Islet precursor cell (in vitro differentiated cells): Measurements from ENCODE around the gene XAGE2.
"Not testable (repeated sequence)": the region's sequence is repeated elsewhere in the genome, so short reads cannot be mapped to it uniquely, and the experiment has no call there.

ENCODE experiments used
- DNase-seq: peaks from one replicate; pipeline ENCODE4 v3.0.0-alpha.2; 2018

Gene XAGE2, protein sequence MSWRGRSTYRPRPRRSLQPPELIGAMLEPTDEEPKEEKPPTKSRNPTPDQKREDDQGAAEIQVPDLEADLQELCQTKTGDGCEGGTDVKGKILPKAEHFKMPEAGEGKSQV

DNA sequence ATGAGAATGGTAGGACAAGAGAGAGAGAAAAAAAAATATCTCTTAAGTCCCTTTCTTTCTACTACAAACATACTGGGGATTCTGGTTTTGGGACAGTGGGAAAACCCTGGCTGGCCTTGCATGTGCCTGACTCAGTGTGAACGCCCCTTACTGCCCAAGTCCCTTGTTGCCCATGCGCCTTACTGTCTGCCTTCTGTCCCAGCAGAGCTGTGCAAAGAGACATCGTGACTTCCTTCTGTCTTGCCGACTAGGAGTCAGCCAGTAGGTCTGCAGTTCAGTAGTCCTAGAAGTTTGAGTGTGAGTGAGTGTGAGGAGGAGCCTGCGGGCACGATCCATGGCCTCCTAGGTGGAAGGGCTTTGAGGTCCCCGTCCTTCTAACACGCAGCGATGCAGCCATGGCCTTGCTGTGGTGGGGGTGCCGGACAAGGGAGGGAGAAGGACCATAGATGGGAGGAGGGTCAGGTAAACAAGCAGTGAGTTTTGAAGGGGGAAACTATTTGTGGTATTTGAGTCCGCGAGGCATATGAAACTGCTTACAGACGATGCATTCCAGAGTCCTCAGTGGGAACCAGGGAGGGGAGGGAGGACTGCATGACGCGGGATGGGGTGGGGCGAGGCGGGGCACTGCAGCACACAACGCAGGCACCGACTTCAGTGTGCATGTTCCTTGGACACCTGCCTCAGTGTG lies at the start of gene XAGE2:
TSS of gene XAGE2 (plus strand) at position 654 of the 688 bp plus-strand sequence. CDS start 994 bp downstream, outside the sequence.
- DNase-seq: peak; percentile 55

DNA sequence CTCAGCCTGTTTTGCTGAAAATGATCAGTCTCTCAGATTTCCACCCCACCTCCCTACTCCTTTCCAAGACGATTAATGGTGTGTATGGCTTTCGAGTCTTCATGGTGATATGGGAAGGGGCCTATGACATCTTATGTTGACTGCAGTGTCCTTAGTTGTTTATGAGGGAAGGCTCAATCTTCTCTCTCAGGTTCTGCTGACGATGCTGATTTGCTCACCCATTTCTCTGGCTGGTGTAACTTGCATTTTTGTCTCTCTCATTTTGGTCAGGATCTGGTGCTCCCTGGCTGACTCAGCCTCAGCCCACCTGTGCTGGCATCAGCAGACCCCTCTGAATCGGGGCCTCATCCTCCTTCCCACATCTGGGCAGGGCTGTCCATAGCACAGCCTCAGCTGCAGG lies 31.4 kb upstream of the XAGE2 start:
- DNase-seq: no peak

DNA sequence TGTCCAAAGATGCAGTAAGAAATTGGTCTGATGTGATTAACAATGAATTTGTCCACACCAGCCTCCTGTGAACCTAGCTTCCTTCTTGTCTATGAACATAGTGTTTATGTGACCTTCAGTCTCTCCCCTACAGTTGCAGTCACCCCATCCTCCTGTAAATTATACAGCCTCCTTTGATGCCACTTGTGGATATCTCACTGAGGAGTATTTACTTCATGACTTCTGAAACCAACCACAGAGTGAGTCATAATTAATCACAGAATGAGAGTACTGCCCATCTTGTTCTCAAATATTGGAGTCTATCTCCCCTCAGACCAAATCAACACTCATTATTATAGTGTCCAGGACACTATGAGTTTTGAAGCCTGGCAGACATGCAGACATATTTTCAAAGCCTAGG lies 27.3 kb upstream of the XAGE2 start:
- no peak for DNase-seq

DNA sequence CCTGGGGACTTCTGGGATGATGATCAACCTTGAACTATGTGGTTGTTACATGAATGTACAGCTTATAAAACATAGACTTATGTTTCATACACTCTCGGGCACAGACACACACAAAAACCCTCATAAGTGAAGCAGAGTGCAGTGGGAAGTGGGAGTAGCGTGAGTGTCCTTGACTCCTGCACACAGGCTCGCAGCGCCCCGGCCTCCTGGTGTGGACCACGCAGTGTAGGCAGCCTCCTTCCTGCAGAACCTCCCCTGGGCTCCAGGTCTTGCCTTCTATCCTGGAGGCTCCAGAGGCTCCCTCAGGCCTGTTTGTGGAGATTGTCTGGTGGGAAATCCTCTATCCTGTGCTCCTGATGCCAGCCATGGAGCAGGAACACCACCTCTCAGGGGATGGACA lies 25.7 kb upstream of the XAGE2 start:
- not testable (repeated sequence) for DNase-seq

DNA sequence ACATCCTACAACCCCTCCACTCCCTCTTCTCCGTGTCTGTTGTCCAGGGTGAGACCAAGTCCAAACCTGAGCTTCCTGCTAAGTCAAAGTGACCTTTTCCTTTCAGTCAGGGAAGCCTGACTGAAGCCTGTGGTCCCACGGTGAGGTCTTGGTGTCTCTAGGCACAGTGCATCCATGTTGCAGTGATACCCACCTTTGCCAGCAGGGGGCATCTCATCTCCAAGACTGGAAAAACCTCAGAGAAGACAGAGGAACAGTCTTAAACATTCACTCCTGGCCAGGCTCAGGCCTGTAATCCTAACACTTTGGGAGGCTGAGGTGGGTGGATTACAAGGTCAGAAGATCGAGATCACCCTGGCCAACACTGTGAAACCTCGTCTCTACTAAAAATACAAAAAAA lies 23.4 kb upstream of the XAGE2 start:
- DNase-seq: peak; percentile 76

DNA sequence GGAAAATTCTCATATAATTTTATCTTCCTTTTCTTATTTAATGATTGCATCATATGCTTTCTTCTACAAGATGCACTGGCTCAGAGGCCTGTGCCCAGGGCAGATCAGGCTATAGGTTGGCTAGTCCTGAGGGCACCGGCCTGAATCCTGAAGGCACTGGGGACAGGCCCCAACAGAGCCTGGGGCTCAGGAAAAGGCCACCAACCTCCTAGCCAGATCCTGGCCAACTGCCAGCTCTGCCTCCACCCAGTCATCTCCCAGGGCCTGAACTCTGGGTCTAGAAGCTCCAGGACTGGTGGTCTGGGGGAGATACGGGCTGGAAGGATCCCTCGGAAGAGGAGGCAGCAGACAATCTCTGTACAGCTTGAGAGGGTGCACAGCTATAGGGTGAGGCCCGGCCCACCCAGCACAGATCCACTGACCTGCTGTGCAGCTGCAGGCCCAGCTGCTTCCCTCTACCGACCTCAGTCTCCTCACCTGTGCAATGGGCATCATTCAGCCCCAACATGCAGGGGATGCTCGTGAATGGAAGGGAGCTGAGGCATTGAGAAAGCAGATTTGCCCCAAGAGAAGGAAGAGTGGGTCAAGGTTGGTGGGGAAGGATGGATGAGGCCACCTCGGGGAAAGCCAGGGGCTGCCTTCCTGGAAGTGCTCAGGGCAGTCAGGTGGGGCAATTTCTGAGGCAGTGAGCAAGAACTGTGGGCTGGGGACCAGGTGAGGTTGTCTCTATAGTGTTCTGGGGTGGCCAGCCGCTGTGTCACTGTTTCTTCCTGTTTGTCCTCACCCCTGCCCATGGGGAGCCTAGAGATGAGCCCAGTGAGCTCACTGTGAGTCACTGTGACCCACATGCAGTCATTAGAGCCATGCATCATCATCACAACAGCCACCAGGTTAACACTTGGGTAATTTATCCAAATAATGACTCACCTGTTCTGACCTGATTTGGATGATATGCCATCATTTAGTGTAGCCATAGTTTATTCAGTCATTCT lies 22.4 kb upstream of the XAGE2 start:
- no peak for DNase-seq

DNA sequence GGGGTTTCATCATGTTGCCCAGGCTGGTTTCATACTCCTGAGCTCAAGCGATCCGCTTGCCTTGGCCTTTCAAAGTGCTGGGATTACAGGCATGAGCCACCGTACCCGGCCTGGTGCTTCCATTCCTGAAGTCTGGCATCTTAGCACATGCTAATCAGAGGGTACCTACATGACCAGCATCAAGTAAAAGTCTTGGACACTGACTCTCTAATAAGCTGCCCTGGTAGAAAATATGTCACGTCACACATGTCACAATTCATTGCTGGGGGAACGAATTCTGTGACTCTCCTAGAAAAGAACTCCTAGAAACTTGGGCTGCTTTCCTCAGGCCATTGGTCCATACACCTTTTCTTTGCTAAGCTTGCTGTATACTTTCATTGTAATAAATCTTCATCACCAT lies 19.1 kb upstream of the XAGE2 start:
- DNase-seq: no peak

DNA sequence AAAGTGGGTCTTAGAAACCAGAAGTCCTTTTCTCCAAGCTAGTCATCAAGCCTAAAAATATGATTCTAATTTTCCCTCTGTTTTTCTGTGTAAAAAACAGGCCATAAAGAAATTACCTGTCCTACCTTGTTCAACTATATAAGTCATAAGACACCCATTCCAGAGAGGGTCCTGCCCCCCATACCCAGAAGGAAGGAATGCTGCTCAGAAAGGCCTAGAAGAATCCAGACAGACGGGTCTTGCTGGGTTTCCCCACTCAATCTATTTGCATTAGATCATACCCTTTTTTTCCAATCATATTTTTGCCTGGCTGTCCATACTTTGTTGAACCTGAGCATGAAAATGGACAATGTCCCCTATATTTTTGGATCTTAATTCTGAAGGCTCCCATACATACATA lies 16.3 kb upstream of the XAGE2 start:
- DNase-seq: no peak

DNA sequence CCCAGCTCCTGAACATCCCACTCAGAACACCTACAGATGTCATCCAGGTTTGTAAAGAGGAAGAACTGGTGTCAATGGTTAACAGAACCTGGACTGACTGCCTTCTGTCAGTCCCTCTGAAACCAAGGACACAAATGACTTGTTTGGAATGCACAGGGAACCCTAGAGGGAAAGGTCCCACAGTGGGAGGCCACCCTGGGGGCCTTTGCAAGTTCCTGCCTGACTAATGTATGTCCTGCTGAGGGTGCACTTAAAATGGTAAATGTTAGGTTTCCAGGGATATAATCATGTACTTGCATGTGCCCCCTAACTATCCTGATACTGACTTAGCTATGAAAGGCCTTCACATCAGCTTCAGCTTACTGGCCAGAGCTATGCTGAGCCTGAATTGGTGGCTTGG lies 15.0 kb upstream of the XAGE2 start:
- DNase-seq: peak; percentile 72

DNA sequence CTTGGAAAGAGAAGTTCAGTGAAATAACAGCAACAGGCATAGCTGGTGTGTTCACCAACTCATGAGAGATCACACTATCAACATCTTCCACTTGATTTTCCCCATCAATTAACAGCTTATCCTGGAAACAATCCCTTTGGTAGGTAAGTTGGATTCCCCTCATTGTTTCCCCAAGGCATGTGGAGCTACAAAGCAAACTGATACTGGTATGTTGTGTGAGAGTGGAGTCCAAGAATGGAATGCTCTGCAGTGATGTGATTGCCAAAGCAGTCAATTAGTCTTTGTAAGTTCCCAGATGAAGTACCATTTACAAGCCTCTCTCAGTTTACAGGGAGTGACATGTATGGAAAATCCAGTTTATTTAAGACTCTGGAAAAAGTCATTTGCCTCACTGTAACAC lies 13.7 kb upstream of the XAGE2 start:
- DNase-seq: no peak

DNA sequence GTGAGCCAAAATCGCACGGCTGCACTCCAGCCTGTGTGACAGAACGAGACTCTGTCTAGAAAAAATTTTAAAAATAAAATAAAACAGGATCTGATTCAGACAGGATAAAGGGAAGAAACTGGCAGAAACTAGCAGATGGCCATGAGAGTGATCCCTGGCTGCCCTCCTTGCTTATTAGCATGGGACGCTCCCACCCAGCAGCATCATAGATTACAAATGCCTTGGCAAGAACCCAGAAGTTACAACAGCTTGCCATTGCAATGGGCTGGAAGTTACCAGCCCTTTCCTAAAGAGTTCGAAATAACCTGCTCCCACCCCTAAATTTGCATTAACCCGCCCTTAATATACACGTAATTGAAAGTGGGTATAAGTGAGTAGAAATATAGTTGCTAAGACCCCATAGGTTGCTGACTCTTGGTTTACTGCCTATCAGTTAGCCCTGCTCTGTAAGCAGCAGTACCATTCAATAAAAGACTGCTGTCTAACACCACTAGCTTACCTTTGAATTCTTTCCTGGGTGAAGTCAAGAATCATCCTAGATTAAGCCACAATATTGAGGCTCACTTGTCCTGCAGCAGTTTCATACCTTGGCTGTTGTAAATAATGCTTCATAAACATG lies 9.1 kb upstream of the XAGE2 start:
- no peak for DNase-seq

DNA sequence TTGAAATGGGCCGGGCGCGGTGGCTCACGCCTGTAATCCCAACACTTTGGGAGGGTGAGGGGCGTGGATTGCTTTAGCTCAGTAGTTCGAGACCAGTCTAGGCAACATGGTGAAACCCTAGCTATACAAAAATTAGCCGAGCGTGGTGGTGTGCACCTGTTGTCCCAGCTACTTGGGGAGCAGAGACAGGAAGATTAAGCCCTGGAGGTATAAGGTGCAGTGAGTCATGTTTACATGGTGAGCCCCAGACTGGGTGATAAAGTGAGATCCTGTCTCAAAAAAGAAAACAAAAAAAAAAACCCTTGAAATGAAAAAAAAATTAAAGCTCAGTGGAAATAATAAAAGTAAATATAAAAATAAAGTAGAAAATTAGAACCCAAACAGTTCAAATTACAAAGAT lies 6.9 kb upstream of the XAGE2 start:
- DNase-seq: no peak

DNA sequence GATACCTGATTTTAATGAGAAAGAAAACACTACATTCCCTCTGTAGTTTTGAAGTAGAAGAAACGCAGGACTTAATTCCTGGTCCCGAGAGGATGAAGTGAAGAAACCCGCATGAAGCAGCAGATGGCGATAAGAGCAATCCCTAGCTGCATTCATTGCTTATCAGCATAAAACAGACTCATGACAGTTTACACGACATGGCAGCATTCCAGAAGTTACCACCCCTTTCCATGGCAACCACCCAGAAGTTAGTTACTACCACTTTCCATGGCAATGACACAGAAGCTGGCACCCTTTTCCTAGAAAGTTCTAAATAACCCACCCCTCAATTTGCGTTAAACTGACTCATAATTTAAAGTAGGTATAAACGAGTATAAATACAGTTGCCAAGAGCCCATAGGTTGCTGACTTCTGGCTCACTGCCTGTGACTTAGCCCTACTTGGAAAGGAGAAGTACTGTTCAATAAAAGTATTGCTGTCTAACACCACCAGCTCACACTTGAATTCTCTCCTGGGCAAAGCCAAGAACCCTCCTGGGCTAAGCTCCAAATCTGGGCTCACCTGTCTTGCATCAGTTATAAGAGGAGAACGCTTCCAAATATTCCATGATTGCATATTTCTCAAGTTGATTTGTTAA lies 5.5 kb upstream of the XAGE2 start:
- no peak for DNase-seq

DNA sequence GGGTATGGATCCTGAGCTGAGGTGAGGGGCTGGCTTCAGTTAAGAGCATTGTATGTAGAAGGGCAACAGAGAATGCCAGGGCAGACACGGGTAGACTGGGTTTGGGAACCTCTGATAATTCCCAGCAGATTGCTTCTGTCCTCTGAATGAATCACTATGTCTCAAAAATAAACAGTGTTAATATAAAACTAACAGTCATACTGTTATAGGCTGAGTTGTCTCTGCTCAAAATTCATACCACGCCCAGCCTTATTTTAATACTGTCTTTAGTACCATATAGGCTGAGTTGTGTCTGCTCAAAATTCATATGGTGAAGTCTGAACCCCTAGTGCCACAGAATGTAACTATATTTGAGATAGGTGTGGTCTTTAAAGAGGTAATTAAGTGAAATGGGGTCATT lies 10.0 kb downstream of the XAGE2 start:
- no peak for DNase-seq

DNA sequence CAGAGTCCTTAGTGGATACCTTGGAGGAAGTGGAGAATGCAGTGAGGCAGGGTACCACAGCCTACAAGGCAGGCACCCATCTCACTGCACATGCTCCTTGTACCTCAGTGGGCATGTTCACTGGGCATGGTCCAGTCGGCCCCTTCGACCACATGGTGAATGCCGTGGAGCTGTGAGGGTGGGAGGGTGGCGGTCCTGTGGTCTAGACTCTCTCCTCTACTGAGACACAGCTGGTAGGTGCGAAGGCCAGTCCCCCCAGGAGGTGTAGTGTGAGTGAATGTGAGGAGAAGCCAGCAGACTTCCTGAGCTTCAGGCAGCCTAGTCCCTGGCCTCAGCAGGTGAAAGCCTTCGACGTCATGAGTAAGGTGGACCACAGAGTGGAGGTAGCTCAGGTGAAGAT lies 12.2 kb downstream of the XAGE2 start:
- no peak for DNase-seq

DNA sequence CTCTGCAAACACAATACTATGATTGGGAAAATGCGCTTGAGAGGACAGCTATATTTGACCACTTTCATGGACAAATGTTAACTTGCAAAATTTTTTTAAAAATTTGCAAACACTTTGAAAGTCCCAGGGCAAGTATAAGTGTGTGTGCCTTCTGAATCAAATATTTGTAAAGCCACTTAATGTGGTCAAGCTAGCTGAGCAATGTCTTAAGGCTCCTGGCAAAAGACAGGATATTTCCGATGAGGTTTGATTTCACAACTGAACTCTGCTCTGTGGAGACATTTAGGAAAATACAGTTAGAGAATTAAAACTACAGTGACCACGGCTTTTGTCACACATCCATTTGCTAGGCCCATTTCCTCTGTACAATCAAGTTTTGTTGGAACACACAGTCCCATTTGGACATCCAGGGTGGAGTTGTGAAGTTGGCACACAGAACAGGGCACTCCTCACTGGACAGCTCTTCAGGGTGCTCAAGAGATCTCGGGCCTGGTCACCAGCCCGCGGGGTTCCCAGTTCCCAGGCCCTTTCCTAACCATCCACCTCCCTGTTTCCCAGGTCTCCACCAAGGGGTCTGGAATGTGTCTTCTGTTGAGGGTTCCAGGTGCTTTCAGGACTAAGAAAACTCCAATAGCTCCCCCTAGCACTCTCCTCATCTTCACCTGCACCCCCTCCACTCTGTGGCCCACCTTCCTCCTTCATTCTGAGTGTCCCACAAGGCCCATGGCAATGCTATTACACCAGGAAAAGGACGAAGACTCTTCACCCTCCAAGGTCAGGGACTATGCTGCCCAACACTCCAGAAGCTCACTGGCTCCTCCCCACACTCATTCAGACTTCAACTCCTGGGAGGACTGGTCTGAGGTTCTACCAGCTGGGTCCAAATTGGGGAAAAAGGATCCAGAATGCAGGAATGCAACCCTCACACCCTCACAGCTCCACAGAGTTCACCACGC lies 41.9 kb downstream of the XAGE2 start:
- no peak for DNase-seq

DNA sequence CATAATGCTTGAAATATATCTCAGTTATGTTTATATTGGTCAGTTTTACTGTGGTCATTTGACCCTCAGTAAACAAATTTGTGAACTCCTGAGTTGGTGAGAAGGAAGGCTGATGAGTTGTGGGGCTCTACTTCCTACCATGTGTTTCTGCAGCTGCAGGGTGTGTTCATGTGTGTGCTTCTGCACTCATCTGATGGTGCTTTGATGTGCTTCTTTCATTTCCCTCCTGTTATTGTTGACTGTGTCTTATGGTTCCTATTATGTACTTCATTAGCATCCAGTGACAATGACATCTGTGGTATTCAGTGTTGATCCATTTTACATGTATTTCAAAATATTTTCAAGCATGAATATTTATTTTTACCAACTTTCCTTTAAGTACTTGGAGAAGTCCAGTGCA lies 46.5 kb downstream of the XAGE2 start:
- DNase-seq: no peak

DNA sequence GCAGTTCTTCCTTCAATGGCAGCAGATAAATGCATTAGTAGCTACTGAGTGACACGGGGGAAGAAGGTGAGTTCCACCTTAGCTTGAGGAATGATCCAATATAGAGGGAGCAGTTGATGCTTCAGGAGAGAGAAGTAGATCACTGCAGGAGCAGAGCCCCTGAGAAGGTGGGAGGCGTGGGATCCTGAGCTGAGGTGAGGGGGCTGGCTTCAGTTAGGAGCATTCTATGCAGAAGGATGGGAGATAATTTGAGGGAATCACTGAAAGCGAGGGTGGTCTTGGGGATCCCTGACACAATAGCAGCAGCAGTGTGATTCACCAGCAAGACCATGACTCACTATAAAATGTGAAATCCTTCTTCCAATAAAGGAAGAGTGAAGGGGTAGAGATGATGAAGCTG lies 48.0 kb downstream of the XAGE2 start:
- no peak for DNase-seq

DNA sequence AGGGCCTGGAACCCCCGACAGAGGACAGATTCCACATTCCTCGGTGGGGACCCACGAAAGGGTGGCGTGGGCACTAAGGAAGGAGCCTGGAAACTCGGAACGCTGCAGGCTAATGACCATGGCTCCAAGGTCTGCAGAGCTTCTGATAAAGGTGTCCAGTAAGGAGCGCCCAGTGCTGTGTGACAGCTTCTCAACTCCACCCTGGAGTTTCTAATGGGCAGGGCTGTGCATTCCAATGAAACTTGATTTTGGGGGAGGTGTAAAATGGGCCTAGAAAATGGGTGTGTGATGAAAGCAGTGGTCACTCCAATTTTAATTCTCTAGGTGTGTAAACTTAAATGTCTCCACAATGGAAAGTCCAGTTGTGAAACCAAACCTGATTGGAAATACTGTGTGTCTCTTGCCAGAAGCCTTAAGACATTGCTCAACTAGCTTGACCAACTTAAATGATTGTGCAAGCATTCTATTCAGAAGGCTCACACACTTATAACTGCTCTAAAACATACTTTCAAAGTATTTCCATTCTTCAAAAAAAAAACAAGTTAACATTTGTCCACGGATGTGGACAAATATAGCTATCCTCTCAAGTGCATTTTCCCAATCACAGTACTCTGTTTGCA lies 52.1 kb downstream of the XAGE2 start:
- no peak for DNase-seq

DNA sequence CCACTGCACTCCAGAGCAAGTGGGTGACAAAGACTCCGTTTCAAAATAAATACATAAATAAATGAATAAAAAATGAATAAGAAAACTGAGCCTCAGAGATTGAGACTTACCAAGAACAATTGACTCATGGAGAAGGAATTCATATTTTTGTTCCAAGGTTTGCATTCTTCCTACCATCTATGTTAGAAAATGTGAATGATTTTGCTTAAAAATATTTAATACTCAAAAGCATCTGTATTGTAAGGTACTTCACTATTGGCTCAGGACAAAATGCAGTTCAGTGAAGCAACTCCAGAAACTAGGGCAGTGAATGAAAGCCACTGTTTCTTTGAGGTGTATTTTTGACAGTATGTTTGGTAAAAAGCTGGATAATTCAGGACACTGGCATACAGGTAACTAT lies 54.1 kb downstream of the XAGE2 start:
- DNase-seq: no peak

DNA sequence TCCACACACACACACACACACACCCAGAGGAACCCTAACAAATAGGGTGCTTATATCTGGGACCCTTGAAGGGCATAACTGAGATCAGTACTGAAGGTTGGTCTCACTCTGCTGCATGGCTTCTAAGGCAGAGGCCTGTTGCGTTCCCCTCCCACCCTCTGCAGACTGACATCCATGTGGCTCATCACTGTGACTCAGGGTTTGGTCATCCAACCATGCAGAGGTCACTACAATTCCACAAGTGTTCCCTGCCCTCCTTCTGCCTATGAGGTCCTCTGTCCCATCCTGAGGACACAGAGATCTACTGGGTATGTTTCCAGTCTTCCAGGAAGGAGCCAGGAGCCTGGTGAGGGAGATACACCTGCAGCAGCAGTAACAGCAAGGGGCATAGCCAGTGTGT lies 55.8 kb downstream of the XAGE2 start:
- DNase-seq: peak; percentile 54
